NCI-H1417 treated with DMSO at 0.1 percent for 48 hours (cell line): ENCODE results near the gene NUDT3.
"Not testable (repeated sequence)": the region's sequence is repeated elsewhere in the genome, so short reads cannot be mapped to it uniquely, and the experiment has no call there.

ENCODE experiments used
- DNase-seq: peaks from one replicate; lab custom pipeline; 2025; lab: John Stamatoyannopoulos, UW

The NUDT3 gene

DNA sequence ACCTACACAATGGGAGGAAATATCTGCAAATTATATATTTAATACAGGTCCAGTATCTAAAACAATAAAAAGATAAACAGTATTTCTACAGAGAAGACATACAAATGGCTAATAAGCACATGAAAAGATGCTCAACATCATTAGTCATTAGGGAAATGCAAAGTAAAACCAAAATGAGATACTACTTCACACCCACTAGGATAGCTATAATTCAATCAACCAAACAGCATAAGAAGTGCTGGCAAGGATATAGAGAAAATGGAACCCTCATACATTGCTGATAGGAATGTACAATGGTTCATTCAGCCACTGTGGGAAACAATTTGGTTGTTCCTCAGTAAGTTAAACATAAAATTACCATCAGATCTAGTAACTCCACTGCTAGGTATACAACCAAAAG lies 48.7 kb downstream of the NUDT3 start:
- DNase-seq = no peak

DNA sequence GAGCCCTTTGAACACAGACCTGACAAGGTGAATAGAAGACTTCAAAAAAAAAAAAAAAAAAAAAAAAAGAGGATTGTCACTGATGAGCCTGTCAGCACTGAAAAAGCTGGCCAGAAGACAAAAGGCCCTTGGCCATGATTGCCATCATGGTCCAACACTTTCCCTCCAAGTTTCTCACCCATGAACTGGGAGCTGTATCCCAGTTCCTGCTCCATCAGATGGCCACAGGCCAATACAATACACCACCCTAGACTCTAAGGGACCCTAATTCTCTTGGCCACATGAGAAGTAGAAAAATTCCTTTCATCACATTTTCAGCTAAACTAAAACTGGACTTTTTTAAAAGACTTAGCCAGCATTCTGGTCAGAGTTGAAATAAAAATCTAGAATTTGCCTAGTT lies 50.2 kb downstream of the NUDT3 start:
- DNase-seq = no peak

DNA sequence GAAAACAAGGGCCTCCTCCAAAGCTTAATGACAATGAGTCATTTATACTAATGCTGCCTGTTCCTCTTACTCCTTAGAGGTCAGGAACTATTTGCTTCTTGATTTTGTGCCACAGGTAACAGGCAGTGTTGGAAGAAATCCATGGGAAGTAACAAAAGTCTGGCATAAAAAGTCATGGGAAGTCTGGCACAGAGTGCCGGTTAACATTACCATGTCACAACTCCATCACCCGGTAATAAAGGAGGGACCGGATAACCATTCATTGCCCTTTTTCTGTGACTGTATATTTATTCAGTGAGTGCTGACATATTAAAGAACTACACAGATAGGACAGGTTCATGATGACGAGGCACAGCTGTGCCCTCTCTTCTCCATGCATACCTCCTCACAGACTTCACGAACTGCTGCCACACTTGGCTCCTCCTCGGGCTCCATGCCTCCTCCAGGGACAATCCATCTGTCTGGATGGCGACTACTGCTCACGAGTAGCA lies 50.9 kb downstream of the NUDT3 start:
- no peak for DNase-seq

DNA sequence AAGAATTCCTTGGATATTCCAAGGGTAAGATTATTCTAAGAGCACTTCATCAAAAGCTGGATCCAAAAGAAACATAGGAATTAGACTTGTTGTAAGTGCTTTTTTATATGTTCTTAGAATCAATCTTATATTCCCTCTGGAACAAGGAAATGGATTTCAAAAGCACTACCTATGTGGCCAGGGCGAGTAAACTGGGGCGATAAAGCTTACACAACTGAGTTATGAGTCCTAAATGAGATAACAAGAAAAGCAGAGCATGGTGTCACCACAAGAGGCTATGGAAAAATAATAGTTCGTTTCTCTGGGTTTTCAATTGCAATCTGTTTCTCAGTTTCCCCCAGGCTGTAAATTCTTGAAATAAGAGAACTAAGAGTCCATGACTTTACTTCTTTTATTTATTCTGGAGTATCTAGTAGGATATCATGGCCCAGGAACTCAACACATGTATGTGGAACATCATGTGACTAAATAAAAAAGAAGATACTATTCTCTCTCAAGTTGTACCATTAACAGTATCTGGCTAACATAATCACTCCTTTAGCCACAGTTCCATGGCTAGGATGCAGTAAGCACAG lies 51.5 kb downstream of the NUDT3 start:
- DNase-seq = no peak

DNA sequence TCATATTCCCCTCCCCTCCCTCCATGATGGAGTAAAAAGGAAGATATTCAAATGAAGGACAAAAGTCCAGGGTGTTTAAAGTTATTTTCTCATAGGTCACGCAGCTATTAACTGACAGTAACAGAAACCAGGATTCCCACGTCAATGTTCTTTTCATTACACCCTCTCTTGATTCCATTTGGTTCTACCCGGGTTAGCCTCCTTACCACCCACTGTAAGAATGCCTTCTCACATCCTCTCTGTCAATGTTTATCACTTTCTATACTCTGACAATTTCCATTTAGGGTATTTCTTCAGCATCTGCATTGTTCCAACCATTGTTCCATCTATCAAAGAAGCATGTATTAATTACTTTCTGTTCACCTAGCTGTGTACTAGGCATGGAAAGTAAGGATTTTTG lies 52.1 kb downstream of the NUDT3 start:
- no peak for DNase-seq

DNA sequence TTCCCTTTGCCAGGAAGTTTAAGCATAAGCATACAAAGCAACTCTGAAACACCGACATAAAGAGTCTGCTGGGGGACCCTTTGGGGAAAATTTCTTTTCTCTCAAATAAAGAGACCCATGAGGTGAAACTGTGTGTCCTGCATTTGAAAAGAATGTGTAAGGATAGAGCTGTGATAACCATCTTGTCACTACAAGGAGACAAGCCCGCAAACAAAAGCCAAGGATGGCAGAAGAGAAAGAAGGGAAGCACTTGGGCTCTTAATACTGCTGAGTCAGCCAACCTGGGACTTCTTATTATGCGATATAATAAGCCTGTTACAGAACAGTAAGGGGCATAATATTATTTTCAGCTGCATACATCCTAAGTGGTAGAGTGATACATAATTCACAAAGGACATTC lies 52.5 kb downstream of the NUDT3 start:
- DNase-seq = no peak

DNA sequence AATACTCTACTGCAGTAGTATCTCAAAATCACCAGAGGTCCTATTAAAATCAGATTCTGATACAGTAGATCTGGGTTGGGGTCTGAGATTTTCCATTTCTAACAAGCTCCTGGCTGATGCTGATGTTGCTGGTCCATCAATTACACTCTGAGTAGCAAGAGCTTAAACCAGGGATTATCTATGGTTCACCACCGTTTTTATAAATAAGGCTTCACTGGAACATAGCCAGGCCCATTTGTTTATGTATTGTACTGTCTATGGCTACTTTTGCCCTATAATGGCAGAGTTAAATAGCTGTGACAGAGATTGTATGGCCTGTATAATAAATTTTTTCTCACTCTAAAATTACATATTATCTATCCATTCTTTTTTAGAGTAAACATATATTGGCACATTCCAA lies 53.0 kb downstream of the NUDT3 start:
- DNase-seq = no peak

DNA sequence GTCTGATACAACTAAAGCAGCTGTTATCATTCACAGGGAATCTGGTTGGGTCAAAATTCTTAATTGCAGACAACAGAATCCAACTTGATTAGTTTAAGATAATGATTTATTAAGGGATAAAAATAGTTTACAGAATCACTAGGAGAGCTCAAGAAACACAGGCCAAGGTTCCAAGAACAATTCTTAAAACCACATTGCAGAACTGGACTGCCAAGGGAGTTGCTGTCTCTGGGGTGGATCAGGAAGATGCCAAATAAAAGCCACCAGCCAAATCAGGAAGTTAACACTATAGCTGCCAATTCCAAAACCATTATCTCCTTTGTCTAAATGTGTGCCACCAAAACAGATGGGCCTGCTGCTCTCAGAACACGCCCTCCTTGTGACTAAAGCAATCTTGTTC lies 53.7 kb downstream of the NUDT3 start:
- DNase-seq = no peak

DNA sequence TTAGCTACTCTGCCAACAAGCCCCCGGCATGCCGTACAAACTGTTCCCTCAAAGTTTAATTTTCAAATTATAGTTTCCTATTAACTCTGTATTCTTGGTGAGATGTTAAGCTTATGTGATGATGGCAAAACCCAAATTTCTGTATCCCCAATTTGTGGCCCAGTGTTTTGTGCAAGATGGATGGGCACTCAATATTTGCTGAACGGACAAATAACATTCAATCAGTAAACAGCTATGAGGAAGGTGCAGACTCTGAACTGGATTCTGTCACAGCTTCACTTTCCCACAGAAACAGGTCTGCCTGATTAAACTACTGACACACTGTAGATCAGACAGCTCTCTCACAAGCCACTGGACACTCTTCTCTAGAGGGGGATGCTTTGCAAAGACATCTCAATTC lies 54.1 kb downstream of the NUDT3 start:
- no peak for DNase-seq

DNA sequence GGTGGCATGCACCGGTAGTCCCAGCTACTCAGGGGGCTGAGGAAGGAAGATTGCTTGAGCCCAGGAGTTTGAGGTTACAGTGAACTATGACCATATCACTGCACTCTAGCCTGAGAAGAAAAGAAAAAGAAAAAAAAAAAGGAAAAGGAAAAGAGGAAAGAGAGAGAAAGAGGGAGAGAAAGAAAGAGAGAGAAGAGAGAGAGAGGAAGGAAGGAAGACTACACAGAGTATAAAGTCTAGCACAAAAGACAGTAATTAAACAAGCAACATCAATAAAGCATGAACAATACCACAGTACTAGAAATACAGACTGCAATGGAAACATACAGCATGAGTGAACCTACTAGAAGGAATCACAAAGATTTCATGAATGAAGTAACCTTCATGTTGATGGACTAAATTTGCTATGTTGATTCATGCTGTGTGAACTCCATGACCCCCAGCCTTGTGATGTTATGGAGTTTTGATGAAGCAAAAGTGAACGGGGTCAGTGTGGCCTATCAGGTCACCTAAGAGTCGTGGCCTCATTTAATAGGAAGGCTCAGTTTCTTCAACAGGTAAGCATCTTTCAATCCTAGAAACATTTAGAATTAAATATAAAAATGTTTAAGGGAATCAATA lies 57.6 kb downstream of the NUDT3 start:
- DNase-seq = no peak

DNA sequence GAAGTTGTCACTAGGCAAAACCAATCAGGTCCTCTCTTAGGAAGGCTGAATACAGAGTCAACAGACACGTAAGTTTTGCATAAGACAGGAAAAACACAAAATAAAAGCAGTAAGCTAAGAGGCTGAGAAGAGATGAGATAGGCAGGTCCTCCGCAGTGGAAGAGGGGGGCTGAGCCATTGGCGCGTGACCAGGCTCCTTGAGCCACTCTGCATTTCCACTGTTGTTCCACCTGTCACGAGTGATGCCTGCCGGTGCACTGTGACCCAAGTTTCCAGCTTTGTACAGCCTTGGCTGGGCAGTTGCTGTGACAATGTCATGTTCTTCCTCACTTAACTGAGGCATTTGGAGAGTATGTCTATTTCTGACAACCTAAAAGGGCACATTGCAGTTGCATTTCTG lies 58.6 kb downstream of the NUDT3 start:
- no peak for DNase-seq

DNA sequence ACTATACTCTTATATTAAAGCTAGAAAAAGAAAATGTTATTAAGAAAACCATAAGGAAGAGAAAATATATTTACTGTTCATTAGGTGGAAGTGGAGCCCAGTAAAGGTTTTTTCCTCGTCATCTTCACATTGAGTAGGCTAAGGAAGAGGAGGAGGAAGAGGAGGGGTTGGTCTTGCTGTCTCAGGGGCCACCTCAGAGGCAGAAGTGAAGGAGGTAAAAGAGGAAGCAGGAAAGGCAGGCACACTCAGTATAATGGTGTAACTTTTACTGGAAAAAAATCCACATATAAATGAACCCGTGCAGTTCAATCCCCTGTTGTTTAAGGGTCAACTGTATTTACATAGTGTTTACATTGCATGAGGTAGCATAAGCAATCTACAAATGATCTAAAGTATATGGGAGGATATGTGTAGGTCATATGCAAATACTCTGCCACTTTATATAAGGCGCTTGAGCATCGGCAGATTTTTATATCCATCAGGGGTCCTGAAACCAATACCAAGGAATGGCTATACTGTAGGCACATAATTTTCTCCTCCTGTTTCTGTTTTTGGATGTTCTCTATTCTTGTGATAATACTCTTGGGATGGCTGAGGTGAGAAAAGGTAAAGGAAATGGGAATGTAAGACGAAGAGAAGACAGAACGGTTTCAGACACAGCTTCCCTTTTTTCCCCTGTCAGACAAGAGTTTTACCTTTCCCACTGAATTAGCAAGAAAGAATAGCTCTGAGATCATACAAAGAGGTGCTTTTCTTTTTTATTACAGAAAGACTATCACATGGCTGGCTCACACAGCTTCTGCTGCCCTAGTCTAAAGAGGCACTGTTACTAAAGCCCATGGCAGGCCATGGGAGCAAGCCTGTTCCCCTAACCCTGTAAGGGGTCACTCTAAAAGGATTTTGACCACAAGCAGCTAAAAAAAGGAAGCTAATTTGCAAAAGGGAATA lies 59.9 kb downstream of the NUDT3 start:
- DNase-seq = no peak

DNA sequence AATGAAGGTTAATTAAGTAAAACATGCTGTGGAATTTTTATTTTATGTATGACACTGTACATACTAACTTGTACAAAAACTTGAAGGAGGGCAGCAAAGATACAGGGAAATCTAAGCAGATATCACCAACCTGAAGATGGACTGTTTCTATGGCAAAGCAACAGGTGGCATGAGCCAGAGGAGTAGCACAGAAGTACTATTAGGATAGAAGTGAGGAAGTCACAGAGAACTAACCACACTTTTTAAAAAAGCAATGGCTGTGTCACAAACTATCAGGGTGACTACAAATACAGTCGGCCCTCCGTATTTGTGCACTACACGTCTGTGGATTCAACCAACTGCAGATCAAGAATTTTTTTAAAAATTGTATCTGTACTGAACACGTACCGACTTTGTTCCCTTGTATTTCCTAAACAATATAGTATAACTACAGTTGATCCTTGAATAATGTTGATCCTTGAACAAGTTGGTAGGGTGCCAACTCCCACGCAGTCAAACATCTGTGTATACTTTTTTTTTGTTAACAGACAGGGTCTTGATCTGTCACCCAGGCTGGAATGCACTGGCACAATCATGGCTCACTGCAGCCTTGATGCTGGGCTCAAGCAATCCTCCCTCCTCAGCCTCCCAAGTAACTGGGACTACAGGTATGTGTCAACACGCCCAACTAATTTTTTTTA lies 61.0 kb downstream of the NUDT3 start:
- DNase-seq = no peak

DNA sequence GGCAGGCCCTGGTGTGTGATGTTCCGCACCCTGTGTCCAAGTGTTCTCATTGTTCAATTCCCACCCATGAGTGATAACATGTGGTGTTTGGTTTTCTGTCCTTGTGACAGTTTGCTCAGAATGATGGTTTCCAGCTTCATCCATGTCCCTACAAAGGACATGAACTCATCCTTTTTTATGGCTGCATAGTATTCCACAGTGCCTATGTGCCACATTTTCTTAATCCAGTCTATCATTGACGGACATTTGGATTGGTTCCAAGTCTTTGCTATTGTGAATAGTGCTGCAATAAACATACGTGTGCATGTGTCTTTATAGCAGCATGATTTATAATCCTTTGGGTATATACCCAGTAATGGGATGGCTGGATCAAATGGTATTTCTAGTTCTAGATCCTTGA lies 62.7 kb downstream of the NUDT3 start:
- DNase-seq = not testable (repeated sequence)

DNA sequence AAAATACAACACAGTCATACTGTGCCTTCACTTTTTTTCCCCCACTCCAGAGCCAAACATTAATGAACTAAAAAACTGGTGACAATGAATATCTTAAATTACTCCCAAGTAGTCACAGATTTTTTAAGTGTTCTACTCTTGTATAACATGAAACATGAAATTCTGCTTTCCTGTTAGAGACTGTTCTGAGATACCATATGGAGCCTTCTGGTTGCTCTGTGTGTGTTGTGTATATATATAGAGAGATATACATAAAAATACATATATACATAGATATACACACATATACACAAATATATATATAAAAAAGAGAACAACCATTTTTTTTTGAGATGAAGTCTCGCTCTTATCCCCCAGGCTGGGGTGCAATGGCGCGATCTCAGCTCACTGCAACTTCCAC lies 63.5 kb downstream of the NUDT3 start:
- no peak for DNase-seq

DNA sequence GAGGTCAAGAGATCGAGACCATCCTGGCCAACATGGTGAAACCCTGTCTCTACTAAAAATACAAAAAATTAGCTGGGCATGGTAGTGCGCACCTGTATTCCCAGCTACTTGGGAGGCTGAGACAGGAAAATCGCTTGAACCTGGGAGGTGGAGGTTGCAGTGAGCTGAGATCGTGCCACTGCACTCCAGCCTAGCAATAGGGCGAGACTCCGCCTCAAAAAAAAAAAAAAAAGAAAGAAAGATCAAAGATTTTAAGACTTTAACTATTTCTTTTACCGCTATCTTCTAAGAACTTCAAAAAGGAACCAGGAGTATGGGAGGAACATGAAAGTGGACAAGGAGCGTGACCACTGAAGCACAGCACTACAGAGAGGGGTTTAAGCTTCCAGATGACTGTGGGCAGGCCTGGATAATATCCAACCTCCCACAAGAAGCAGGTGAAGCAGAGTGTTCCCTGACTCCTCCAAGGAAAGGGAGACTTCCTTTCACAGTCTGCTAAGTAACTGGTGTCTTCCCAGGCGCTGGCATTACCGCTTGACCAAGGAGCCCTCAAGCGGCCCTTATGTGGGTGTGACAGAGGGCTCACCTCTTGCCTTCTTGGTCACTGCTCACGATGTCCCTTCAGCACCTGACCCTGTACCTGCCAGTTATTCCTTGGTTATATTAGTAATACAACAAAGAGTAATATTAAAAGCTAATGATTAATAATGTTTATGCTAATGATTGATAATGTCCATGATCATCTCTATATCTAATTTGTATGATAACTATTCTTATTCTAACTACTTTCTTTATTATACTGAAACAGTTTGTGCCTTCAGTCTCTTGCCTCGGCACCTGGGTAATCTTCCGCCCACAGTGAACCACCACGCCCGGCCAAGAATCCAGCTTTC lies 64.9 kb downstream of the NUDT3 start:
- DNase-seq = not testable (repeated sequence)

DNA sequence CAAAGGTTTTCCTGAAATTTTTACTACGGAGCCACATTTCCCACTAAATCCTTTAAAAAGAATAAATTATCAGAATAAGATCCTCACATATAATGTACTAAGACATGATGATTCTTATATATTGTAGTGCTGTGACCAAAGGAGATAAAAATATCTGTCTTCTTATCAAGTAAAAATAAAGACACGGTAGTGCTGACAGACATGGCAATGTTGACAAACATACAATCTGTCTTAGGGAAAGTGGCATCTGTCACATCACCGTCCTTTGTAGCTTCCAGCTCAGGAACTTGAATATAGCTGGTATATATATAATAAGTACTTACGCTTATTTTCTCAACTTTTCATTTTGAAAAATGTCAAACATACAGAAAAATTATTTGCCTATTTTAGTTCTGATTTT lies 66.8 kb downstream of the NUDT3 start:
- DNase-seq = no peak

DNA sequence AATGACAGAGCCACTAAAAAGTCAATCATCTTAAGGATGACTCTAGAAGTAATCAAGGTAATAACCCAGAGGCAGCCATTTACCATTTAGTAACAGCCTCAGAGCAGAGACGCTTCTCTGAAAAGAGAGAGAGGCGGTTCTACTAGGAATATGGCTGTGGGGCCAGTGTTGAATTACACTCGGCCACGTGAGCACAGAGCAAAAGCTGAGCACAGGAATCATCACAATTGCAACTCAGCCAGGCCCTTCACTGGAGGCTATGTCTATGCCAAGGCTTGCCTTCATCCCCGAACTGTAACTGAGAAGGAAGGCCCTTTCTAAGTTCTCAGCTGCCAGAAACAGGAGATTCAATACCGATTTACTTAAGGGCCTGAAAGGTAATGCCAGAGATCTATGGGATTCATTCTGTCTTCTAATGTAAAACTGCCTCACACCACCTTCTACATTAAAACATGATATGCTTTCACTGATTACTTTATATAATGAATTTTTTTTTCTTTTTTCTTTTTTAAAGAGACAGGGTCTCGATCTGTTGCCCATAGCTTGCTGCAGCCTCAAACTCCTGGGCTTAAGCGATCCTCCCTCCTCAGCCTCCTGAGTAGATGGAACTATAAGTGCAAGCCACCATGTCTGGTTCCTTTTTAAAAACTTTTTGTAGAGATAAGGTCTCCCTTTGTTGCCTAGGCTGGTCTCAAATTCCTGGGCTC lies 67.6 kb downstream of the NUDT3 start:
- DNase-seq = no peak

DNA sequence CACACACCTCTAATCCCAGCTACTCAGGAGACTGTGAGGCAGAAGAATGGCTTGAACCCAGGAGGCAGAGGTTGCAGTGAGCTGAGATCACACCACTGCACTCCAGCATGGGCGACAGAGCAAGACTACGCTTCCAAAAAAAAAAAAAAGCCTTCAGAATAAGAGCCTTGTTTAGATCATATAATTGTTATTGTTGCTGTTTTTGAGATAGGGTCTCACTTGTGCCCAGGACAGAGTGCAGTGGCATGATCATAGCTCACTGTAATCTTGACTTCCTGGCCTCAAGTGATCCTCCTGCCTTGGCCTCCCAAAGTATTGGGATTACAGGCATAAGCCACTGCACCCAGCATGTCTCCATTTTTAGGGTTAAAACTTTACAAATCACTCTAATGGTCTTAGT lies 68.2 kb downstream of the NUDT3 start:
- DNase-seq = not testable (repeated sequence)

DNA sequence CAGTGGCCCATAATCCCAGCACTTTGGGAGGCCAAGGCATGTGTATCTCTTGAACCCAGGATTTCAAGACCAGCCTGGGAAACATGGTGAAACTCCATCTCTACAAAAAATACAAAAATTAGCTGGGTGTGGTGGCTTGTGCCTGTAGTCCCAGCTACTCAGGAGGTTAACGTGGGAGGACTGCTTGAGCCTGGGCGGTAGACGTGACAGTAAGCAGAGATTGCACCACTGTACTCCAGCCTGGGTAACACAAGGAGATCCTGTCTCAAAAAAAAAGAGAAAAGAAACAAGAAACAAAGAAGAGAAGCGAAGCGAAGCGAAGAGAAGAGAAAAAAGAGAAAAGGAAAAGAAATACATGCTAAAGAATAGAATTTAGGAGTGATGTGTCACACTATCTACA lies 69.2 kb downstream of the NUDT3 start:
- no peak for DNase-seq

DNA sequence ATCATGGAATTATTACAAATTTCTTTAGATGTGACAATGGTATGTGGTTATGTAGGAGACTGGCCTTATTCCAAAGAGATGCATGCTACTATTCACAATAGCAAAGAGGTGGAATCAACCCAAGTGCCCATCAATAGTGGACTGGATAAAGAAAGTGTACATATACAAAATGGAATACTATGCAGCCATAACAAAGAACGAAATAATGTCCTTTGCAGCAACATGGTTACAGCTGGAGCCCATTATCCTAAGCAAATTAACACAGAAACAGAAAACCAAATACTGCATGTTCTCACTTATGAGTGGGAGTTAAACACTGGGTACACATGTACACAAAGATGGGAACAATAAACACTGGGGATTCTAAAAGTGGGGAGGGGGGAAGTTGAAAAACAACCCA lies 69.7 kb downstream of the NUDT3 start:
- DNase-seq = no peak
